Measurements from ENCODE around the gene ARHGAP1. TPM values are rescaled to one million over a fixed set of nuclear protein-coding genes. Genes with fewer than 3 reads are reported as not detected.

The ARHGAP1 gene
- 28.5 TPM for total RNA-seq

DNA sequence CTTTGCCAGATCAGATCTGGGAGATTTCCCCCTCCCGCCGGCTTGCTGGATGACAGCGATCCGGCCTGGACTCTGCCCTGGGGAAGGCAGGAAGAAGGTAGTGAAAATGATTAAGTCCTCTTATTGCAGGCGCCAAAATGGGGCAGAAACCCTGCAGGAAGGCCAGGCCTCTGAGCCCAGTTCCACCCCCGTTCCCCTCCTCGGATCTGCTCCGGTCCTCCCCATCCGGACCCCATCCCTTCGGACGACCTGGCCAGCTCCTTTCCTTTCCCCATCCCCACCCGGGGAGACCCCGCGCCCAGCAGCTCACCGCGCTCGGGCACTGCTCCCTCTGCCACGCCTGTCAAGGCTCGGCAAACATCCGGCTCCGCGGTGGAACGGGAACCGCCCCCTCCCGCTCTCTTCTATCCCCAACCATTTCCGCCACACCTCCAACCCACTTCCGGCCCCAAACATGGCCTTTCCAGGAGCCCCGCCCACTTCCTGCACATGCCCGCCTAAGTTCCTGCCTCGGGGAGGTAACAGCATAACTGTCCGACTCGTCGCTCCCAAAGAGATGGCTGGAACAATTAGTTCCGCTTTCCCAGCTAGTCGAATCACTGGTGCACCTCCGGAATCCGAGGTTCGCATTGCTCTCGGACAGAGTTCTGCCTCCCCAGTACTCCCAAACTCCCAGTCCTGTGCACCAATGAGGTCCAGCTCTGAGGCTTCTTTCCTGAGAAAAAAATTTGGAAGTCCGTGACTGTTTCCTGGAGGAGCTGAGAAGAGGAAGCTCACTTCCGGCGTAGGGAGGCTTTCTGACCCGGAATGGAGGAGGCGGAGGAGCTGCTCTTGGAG is at the start of gene ARHGAP1, which contains the start of gene ZNF408:
ARHGAP1 (minus strand) TSS at position 379 of the 837 bp plus-strand sequence. CDS start 4,512 bp downstream, outside the sequence.
ZNF408 (plus strand) TSS at position 791 of the 837 bp plus-strand sequence; CDS start at position 808, 17 bp downstream.
- peak; percentile 98 for DNase-seq

DNA sequence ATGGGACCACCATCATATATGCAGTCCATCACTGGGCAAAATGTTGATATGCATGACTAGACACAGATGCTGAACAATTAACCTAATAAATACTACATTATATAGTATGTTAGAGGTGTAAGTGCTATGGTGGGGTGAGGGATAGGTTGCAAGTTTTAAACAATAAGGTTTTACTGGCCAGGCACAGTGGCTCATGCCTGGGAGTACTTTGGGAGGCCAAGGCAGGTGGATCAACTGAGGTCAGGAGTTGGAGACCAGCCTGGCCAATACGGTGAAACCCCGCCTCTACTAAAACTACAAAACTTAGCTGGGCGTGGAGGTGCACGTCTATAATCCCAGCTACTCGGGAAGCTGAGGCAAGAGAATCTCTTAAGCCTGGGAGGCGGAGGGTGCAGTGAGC is 46.7 kb upstream of the ARHGAP1 start:
- no peak for DNase-seq

DNA sequence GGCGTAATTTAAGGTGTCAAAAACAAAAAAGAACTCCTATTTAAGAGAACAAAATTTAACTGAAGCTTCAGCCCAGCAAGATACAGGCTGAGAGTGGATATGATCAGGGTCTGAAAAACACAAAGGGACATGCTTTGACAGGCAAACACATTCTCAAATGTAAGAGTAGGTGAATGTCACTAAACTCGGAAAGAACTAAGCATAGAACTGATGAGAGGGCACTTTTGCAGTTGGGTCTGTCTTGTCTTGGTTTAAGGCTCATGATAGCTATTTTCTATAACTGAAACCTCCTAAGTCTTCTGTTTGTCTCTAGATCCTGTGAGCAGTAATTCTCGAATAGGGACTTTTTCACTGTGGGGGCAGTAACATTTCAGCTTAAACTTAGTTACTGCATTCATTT is 45.6 kb upstream of the ARHGAP1 start:
- DNase-seq: no peak

DNA sequence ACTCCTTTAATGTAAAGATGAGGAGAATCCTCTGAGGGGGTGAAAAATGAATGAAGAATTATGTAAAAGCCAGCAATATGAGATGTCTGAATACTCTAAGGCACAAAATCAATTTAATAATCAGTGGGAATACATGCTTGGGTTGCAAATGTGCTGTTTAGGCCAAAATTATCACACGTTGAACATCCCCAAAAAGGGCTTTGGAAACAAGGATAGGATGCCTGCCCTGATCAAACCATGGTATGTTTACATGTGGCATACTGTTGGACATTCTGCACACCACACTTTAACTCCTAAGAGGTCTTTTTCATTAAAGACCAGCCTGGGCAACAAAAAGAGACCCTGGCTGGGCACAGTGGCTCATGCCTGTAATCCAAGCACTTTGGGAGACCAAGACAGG is 44.9 kb upstream of the ARHGAP1 start:
- no peak for DNase-seq

DNA sequence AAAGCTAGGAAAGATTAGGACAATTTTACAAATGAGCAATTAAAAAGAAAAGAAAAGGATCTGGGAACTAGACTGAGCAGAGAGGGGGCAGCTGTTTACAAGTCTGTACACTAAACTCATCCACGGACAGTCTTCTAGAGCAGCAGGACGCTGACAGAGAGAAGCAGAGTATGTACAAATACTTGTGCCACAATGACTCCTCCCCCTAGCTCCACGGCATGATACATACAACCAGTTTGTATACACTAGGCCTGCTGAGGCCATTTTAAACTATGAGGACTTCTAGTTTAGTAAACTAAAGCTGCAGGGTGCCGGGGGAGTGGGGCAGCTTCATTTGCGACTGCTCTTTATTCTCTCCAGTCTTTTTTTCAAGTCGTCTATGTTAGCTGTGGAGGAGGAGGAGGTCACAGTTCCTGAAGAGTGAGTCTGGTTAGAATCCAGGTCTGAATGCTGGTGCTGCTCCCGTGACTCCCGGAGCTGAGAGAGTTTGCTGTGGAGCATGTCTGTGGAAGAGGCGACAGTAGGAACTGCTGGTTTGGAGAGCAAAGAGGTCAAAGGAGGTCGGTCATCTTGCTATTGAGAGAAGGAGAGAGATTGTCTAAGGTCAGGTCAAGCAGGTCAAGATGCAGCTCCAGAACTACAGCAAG is 43.4 kb upstream of the ARHGAP1 start:
- no peak for DNase-seq

DNA sequence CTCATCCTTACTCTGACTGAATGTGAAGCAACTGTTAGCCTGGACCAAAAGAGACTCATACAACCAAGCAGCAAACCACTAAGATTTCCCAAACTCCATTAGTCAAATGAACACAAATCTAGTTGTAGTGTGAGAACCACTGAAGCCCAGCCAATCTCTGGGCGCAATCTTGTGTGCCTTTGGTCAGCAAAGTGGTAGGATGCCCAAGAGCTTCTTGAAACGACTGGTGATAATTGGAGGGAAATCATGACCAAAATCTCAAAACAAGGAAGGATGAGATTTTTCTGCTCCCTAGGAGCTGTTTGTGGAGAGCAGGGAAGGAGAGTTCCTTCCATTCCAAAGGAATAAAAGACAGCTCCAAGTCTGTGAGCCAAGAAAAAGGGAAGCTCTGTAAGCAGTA is 42.6 kb upstream of the ARHGAP1 start:
- no peak for DNase-seq

DNA sequence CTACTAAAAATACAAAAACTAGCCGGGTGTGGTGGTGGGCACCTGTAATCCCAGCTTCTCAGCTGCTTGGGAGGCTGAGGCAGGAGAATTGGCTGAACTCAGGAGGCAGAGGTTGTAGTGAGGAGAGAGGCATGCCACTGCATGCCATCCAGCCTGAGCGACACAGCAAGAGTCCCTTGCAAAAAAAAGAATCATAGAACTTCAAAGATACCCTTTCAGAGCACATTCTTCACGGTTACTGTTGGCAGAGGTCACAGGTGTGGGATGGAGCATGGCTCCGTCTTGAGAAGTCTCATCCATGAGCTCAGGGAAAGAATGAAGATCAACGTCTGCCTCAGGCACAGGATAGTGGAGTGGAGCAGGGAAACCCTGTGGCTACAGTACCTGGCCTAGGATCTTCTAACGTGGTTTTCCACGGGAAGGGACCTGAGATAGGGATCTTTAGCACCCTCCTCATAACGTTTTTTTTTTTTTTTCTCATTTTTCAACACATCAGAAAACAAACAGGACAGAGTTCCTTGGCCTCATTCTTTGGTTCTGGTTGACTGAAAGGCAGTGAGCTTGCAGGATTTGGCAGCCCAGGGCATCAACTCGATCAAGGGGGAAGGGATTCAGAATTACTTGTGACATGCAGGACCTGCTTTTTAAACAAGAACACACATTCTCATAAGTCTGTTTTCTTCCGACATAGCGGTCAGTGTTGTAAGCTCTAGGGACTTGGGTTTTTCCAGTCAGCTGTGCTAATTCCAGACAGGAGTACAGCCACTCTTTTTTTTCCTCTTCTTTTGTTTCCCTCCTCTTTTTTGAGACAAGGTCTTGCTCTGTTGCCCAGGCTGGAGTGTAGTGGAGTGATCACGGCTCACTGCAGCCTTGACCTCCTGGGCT is 41.4 kb upstream of the ARHGAP1 start:
- DNase-seq: no peak

DNA sequence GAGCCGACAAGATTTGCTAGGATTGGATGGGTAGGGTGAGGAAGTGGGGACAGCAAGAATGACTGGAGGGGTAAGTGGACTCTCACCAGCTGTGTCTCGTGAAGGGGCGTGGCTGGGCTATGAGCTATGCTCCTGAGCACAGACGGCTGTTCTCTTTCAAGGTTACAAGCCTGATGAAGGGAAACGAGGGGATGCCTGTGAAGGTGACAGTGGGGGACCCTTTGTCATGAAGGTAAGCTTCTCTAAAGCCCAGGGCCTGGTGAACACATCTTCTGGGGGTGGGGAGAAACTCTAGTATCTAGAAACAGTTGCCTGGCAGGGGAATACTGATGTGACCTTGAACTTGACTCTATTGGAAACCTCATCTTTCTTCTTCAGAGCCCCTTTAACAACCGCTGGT is 38.5 kb upstream of the ARHGAP1 start:
- DNase-seq: no peak

DNA sequence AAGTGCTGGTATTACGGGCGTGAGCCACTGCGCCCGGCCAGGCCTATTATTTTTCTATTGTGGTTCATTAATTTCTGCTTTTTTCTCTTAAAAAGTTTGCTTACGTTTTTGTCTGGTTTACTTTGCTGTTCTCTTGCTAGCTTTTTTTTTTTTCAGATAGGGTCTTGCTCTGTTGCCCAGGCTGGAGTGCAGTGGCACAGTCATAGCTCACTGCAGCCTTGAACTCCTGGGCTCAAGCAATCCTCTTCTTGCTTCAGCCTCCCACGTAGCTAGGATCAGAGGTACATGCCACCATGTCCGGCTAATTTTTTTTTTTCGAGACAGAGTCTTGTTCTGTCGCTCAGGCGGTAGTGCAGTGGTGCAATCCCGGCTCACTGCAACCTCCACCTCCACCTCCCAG is 37.3 kb upstream of the ARHGAP1 start:
- DNase-seq: no peak

DNA sequence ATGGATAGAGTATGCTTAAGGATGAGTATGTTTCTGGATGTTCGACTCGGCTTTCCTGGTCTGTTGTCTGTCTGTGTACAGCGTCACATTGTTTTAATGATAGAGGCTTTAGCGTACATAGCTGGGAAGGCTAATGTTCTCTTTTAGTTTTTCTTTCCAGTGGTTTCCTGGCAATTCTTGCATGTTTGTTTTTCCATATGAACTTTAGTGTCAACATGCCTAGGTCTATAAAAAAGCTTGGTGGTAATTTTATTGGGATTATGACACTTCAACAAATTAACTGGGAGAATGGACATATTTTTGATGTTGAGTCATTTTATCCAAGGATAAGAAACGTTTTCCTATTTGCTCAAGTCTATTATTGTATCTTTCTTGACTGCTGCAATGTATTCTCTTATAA is 36.2 kb upstream of the ARHGAP1 start:
- DNase-seq: peak; percentile 16

DNA sequence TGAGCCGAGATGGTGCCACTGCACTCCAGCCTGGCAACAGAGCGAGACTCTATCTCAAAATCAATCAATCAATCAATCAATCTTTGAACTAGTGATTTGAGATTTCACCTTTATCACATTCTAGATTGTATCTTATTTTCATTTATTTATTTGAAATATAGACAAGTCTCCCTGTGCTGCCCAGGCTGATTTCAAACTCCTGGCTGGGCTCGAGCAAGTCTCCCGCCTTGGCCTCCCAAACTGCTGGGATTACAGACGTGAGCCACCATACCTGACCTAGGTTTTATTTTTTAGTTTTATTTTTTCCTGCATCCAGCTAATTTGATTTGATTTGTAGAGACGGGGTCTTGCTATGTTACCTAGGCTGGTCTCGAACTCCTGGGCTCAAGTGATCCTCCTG is 35.7 kb upstream of the ARHGAP1 start:
- no peak for DNase-seq

DNA sequence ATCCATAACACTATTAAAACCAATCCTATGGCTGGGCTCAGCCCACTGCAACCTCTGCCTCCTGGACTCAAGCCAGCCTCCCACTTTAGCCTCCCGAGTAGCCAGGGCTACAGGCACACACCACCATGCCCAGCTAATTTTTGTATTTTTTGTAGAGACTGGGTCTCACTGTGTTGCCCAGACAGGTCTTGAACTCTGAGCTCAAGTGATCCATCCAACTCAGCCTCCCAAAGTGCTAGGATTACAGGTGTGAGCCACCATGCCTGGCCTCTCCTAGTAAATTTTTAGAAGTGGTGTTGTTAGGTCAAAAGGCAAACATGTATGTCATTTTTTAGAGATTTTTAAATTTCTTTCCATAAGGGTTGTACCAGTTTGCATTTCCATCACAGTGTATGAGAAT is 32.8 kb upstream of the ARHGAP1 start:
- no peak for DNase-seq

DNA sequence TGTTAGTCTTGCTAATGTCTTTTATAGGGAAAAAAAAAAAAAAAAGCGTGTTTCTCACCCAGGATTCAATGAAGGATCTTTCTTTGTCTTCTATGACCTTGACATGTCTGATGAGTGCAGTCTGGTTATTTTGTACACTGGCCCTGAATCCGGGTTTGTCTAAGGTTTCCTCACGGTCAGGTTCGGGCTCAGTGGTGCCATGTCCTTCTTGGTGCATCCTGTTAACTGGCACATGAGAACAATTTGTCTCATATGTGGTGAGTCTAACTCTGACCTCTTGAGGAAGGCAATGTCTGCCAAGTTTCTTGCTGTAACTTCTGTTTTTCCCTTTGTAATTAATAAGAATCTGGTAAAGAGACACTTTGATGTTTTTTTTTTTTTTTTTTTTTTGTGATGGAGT is 31.1 kb upstream of the ARHGAP1 start:
- DNase-seq: no peak

DNA sequence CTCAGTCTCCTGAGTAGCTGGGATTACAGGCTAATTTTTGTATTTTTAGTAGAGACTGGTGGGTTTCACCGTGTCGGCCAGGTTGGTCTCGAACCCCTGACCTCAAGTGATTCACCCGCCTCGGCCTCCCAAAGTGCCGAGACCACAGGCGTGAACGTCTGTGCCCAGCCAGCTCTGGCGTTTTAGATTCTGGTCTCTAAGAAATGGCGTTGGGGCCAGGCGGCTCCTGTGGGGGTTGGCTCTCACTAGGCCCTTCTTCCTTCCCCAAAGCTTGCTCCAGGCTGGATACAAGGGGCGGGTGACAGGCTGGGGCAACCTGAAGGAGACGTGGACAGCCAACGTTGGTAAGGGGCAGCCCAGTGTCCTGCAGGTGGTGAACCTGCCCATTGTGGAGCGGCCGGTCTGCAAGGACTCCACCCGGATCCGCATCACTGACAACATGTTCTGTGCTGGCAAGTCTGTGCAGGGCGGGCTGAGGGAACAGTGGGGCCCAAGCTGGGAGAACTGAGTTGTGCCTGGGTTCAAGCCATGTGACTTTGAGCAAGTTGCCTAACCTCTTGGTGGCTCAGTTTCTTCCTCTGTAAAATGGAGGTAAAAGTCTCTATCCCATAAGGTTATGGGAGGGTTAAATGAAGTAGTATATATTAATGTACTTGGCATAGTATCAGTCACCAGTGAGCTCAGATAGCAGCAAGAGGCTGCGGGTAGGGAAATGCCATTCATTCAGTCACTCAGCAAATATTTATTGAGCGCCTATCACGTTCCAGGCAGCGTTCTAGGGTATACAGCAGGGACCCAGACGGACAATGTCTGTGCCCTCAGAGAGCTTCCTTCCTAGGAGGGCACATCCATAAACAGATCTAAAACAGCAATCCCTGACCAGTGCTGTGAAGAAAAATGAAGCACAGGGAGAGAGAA is 28.9 kb upstream of the ARHGAP1 start:
- DNase-seq: no peak

DNA sequence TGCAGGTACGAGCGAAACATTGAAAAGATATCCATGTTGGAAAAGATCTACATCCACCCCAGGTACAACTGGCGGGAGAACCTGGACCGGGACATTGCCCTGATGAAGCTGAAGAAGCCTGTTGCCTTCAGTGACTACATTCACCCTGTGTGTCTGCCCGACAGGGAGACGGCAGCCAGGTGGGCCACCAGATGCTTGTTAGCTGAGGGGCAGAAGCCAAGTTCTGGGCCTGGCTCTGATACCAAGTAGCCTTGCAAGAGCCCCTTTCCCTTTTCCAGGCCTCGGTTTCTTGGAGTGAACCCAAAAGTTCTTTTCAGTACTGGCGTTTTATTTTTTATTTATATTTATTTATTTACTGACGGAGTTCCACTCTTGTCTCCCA is 28.2 kb upstream of the ARHGAP1 start:
- no peak for DNase-seq

DNA sequence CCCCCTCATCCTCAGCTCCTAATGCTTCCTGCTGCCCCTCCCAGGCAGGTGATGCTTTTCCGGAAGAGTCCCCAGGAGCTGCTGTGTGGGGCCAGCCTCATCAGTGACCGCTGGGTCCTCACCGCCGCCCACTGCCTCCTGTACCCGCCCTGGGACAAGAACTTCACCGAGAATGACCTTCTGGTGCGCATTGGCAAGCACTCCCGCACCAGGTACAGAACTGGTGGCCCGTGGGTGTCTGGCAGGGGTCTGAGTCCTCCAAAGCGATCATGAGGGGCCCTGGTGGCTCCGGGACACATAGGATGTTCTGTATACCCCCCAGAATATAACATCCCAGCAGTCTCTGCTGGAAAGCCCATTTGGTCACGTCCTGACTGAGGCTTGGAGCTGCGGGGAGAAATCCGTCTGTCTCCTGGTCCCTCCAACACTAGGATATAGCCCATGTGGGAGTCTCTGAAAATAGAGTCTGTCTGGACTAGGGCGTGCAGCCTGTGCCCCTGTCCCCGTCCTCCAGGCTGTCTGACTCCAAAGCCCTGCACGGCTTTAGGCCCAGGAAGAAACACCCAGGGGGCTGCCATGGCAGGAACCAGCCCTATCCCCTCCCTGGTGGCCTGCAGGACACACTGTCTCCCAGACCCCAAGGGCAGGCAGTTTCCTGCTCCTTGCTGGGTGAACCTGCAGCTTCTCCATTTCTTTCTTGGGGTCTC is 27.7 kb upstream of the ARHGAP1 start:
- DNase-seq: no peak

DNA sequence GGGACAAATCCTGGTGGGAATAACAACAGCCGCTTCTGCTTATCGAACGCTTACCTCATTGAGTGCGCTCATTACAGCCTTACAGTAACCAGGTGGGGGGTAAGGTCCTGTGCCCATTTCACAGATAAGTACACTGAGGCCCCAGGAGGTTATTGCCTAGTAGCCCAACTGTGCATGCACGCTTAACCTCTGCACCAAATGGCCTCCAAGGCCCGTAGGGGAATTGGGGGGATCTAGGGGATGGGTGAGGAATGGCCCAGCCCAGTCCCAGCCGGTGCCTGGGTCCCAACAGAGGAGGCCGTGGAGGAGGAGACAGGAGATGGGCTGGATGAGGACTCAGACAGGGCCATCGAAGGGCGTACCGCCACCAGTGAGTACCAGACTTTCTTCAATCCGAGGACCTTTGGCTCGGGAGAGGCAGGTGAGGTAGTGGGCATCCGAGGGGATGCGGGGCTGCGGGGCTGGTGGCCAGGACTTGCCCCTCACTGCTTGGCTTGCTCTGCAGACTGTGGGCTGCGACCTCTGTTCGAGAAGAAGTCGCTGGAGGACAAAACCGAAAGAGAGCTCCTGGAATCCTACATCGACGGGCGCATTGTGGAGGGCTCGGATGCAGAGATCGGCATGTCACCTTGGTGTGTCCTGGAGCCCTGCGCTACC is 25.9 kb upstream of the ARHGAP1 start:
- no peak for DNase-seq

DNA sequence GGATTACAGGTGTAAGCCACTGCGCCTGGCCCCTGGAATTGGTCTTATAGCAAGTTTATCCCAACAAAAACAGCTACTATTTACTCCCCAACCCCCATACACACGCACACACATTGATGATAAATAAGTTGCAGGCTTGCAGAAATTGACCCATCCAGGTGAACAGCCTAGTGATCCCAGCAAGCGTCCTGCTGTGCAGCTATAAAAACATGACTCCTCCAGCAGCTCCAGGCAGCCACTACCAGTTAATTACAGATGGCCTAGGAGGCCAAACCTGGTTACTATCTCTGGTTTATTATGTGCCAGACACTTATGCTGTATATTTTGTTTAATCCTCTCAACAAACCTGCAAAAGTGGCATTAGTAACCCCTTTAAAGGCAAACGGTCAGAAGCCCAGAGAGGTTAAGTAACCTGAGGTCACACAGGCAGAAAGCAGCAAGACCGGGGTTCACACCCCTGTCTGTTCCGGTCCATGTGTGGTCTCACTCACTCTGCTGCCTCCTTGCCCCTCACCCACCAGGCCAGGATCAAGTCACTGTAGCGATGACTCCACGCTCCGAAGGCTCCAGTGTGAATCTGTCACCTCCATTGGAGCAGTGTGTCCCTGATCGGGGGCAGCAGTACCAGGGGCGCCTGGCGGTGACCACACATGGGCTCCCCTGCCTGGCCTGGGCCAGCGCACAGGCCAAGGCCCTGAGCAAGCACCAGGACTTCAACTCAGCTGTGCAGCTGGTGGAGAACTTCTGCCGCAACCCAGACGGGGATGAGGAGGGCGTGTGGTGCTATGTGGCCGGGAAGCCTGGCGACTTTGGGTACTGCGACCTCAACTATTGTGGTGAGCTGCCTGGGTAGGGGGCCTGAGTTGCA is 25.2 kb upstream of the ARHGAP1 start:
- no peak for DNase-seq

DNA sequence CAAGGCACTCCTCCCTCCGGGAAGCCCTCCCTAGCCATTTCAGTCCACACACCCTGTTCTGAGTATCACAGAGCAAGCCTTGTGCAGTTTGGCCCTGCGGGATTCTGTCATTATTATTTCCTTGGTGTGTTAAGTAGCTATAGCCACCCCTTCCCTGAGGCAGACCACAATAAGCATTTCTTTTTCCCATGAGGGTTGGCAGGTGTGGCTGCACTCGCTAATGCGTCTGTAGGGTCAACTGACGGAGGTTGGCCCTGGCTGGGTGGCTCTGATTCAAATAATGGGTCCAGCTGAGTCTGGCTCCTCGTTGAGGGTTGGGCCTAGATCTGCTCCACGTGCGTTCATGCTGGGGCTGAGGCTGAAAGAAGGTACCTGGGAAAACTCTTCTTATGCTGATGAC is 23.7 kb upstream of the ARHGAP1 start:
- DNase-seq: no peak

DNA sequence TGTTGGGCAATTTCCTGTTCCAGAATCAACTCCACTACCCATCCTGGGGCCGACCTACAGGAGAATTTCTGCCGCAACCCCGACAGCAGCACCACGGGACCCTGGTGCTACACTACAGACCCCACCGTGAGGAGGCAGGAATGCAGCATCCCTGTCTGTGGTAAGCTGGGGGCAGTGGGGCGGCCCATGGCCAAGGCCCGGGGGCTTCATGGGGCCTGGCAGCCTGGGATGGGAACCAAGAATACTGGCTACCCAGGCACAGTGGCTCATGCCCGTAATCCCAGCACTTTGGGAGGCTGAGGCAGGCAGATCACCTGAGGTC is 22.9 kb upstream of the ARHGAP1 start:
- DNase-seq: no peak
